Measurements from ENCODE around the gene MSX1. TPM values are rescaled to one million over a fixed set of nuclear protein-coding genes. Genes with fewer than 3 reads are reported as not detected.
A peak's percentile ranks its signal among the peaks of the same experiment; 100 is the strongest.
"Not testable (repeated sequence)": the region's sequence is repeated elsewhere in the genome, so short reads cannot be mapped to it uniquely, and the experiment has no call there.

Gene MSX1
- total RNA-seq = not detected

DNA sequence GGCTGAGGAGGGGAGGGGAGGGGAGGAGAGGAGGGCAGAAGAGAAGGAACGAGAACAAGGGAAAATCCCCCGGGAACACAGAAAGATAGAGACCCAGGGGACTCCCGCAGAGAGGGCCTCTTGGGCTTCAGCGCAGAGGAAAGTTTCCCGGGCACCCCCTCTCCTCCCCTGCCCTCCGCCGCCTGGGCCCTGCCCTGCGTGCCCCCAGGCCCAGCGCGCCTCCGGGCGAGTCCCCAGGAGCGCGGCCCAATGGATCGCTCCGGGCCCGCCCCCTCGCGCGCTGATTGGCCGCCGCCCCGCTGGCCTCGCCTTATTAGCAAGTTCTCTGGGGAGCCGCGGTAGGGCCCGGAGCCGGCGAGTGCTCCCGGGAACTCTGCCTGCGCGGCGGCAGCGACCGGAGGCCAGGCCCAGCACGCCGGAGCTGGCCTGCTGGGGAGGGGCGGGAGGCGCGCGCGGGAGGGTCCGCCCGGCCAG lies at the start of gene MSX1:
Gene MSX1, plus strand, starts transcription at position 341 of the 474 bp plus-strand sequence. CDS start 235 bp downstream, outside the sequence.
- no peaks in the 10 kb centered on the region for H3K9me3 Mint-ChIP-seq
- CTCF ChIA-PET = no interaction called here
- H3K4me1 Mint-ChIP-seq = peaks cover 17% of the 10 kb centered on the region
- H3K36me3 Mint-ChIP-seq (ENCODE audit: low read depth) = peaks cover 11% of the 10 kb centered on the region
- peak within 1 kb of the TSS; percentile 61 for H3K27ac Mint-ChIP-seq
- no peak for DNase-seq
- peak within 1 kb of the TSS; percentile 60 for H3K4me3 Mint-ChIP-seq
- POLR2A ChIA-PET = no interaction called here
- peaks cover 80% of the 10 kb centered on the region for H3K27me3 Mint-ChIP-seq

DNA sequence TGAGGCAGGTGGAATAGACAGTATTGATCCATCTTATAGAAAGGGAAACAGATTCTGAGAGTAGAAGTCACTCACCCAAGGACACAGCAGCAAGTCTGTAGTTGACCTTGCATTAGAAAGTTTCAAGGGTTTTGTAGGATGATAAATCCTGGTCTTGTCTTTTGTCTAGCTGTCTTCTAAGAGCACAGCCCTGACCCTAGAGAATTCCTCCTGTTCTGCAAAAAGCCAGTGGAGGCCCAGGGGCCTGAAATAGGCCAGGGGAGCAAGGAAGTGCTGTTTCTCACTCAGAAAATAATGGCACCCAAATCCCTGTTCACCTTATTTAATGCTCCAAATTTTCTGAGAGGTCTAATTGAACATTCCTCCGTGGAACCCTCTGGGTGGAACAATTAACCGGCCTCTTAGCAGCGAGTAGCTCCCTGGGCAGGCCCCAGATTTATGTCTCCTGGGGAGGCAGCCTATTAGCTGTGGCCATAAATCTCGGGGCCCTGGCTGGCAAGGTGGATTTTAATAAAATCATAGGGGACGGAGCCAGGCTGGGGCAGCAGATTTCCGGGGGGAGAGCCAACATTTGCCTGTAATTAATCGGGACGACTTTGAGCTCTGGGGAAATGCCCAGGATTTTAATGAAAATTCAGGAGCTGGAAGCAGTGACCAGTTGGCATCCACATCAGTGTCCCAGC lies 49.2 kb upstream of the MSX1 start:
- H3K36me3 Mint-ChIP-seq (ENCODE audit: low read depth) = no peaks in the 10 kb centered on the region

DNA sequence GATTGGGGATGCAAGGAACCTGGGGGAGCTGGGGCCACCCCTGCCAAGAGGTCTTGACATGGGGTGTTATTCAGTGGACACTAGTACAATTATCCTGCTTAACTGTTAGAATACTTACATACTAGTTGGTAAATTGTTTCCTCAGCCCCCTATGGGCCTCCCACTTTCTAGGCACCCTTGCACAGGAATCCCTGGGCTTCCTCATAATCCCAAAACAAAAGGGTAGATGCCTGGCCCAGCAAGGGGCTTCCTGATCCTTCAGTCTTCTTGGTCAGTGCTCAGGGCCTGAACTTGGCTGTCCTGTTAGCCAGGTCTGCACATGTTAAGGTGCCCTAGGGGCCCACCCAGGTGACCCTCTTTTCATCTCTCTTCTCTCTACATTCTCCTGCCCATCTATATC lies 48.7 kb upstream of the MSX1 start:
- Mint-ChIP-seq H3K4me1 (no peaks in the 10 kb centered on the region), H3K9me3 (no peaks in the 10 kb centered on the region), H3K4me3 (no peak overlapping the region), H3K27me3 (peaks cover 2% of the 10 kb centered on the region), H3K27ac (no peak overlapping the region), H3K36me3 (ENCODE audit: low read depth) (no peaks in the 10 kb centered on the region)
- ChIA-PET CTCF (no interaction called here), POLR2A (no interaction called here)
- no peak for DNase-seq

More for the DNA sequence above, 49.2 kb upstream of the MSX1 start:
- Mint-ChIP-seq H3K27me3 (peaks cover under 1% of the 10 kb centered on the region), H3K4me1 (no peaks in the 10 kb centered on the region), H3K4me3 (no peak overlapping the region), H3K27ac (no peak overlapping the region), H3K9me3 (no peaks in the 10 kb centered on the region)
- ChIA-PET POLR2A (no interaction called here), CTCF (no interaction called here)
- DNase-seq = no peak

DNA sequence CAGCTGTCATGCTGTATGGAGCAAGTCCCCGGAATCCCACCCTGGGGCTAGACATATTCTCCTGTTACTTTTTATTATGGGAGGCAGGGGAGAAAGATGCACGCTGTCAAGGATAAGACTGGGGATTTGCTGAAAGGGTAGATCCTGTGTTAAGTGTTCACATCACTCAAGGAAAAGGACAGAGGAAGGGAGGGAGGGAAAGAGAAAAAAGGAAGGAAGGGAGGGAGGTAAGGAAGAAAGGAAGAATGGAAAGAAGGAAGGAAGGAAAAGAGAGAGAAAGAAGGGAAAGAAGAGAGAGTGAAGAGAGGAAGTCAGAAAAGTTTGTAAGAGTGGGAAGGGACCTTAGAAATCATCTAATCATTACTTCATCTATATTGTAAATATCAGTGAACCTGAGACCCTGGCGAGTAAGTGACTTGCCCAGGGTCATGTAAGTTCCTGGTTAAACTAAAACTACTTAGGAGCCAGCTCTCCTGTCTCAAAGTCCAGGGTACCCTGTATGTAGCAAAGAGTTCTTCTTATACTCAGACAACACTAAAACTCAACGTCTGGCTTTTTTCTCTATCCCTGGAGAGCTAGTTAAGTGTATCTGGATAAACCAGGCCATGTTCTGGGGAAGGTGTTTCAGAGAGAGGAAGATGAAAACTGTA lies 47.2 kb upstream of the MSX1 start:
- Mint-ChIP-seq H3K4me1 (no peaks in the 10 kb centered on the region), H3K9me3 (peaks cover 2% of the 10 kb centered on the region), H3K27me3 (peaks cover 2% of the 10 kb centered on the region), H3K36me3 (ENCODE audit: low read depth) (no peaks in the 10 kb centered on the region), H3K4me3 (no peak overlapping the region), H3K27ac (no peak overlapping the region)
- POLR2A ChIA-PET = no interaction called here
- DNase-seq = no peak
- CTCF ChIA-PET = no interaction called here

DNA sequence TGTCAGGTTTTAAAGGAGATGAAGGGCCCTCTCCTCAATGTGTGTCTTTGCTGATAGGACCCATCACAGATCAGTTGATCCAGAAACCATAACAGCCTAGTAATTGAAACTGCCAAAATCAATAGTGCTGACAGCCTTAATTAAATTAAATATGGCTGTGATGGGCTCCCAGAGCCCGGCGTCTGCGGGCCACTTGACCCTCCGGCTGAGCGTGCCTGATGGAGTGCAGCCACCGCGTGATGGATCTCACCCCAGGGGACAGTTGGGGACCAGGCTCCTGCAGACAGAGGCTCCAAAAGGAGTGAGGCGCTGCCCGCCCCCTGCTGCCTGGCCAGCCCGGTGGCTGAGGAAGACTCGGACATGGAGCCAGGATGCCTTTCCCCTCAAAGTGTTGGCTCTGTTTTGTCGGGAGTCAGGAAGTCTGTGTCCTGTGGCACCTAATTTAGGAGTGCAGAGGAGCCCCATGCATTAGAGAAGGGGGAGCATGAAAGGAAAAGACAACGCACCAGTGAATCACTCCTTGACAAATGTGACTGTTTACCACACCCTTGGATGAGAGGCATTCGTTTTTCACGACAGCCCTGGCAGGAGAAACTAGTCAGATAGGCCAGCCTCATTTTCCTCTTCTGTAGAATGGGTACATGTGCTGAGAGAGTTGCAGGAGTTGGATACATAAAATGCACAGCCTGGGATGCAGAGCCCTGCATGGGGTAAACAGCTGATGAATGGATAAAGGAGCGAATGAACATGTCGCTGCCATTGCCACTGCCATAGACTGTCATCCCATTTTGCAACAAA lies 40.9 kb upstream of the MSX1 start:
- H3K27ac Mint-ChIP-seq = no peak overlapping the region

DNA sequence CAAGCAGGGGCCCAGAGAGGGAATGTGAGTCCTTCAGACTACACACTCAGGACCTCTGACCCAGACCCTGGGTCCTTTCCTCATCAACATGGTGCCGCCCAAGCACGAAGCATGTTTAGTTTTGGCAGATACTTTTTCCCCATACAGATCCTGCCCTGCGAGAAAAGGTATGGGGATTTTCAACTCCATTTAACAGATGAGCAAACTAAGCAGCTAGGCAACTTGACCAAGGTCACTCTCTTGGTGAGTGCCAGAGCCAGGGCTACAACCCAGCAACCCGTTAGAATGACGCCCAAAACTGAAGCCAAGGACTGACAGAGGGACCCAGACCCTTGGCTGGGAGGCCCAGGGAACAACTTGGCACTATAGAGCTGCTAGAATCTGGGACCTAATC lies 40.3 kb upstream of the MSX1 start:
- CTCF ChIA-PET = interaction anchor here (1.0 kb wide), 1 partner anchor 48 kb away, joined by 3 read pairs; no protein-coding TSS in a partner anchor
- peaks cover 9% of the 10 kb centered on the region for H3K9me3 Mint-ChIP-seq
- H3K4me3 Mint-ChIP-seq = no peak overlapping the region
- H3K4me1 Mint-ChIP-seq = no peaks in the 10 kb centered on the region
- no peaks in the 10 kb centered on the region for H3K36me3 Mint-ChIP-seq (ENCODE audit: low read depth)
- no peak overlapping the region for H3K27ac Mint-ChIP-seq
- no peak for DNase-seq
- peaks cover 2% of the 10 kb centered on the region for H3K27me3 Mint-ChIP-seq
- POLR2A ChIA-PET = no interaction called here

More for the DNA sequence above, 40.9 kb upstream of the MSX1 start:
- DNase-seq = no peak
- H3K36me3 Mint-ChIP-seq (ENCODE audit: low read depth) = no peaks in the 10 kb centered on the region
- POLR2A ChIA-PET = no interaction called here
- H3K27me3 Mint-ChIP-seq = peaks cover 2% of the 10 kb centered on the region
- no peaks in the 10 kb centered on the region for H3K4me1 Mint-ChIP-seq
- H3K4me3 Mint-ChIP-seq = no peak overlapping the region
- peaks cover 9% of the 10 kb centered on the region for H3K9me3 Mint-ChIP-seq
- CTCF ChIA-PET = no interaction called here

DNA sequence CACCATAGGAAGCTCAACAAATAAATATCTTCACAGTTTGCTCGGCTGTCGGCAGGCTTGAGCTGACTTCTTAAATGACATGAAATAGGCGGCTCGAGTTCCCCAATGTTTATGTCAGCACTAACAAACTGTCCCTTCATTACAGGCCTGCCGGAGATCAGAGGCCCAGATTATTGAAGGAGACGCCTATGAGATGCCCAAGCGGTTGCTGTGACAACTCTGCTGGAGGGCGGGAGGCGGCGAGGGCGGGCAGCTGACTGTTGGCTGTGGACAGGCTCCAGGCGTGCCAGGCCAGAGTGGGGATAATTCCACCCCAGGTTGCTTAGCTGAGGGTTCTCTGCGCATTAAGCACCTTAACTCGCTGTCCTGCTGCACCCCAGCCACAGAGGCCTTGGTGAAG lies 39.2 kb upstream of the MSX1 start:
- no peak overlapping the region for H3K4me3 Mint-ChIP-seq
- POLR2A ChIA-PET = no interaction called here

DNA sequence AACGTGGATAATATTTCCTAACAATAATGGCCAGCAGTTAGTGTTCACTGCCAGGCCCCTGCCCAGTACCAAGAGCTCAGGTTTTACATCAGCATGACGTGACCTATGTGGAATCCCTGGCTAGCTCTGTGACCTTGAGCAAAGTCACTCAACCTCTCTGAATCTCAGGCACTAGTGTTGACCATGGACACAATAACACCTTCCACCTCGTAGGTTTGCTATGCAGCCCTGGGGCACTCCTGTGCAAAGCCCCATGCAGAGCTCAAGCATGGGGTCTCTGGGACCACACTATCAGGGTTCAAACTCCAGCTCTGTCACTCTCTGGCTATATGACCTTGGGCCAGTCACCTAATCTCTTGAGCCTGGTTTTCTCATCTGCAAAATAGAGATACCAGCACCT lies 38.7 kb upstream of the MSX1 start:
- H3K36me3 Mint-ChIP-seq (ENCODE audit: low read depth) = no peaks in the 10 kb centered on the region
- peaks cover 9% of the 10 kb centered on the region for H3K9me3 Mint-ChIP-seq
- DNase-seq = no peak
- CTCF ChIA-PET = no interaction called here
- POLR2A ChIA-PET = no interaction called here
- no peak overlapping the region for H3K4me3 Mint-ChIP-seq
- no peaks in the 10 kb centered on the region for H3K4me1 Mint-ChIP-seq
- no peak overlapping the region for H3K27ac Mint-ChIP-seq
- H3K27me3 Mint-ChIP-seq = no peaks in the 10 kb centered on the region

More for the DNA sequence above, 39.2 kb upstream of the MSX1 start:
- Mint-ChIP-seq H3K36me3 (ENCODE audit: low read depth) (no peaks in the 10 kb centered on the region), H3K4me1 (no peaks in the 10 kb centered on the region), H3K9me3 (peaks cover 9% of the 10 kb centered on the region), H3K27me3 (peaks cover under 1% of the 10 kb centered on the region), H3K27ac (no peak overlapping the region)
- CTCF ChIA-PET = interaction anchor here (1.0 kb wide), 1 partner anchor 49 kb away, joined by 3 read pairs; no protein-coding TSS in a partner anchor
- no peak for DNase-seq

DNA sequence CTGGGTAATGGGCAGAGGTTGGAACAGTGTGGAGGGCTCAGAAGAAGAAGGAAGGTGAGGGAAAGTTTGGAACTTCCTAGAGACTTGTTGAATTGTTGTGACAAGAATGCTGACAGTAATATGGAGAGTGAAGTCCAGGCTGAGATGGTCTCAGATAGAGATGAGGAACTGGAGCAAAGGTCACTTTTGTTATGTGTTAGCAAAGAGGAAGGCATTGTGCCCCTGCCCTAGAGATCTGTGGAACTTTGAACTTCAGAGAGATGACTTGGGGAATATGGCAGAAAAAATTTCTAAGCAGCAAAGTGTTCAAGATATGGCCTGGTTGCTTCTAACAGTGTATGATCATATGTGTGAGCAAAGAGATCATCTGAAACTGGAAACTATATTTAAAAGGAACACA lies 37.9 kb upstream of the MSX1 start:
- Mint-ChIP-seq H3K9me3 (peaks cover 9% of the 10 kb centered on the region), H3K27me3 (no peaks in the 10 kb centered on the region), H3K4me1 (no peaks in the 10 kb centered on the region), H3K36me3 (ENCODE audit: low read depth) (no peaks in the 10 kb centered on the region), H3K4me3 (no peak overlapping the region), H3K27ac (no peak overlapping the region)
- DNase-seq = no peak
- CTCF ChIA-PET = no interaction called here
- POLR2A ChIA-PET = no interaction called here

DNA sequence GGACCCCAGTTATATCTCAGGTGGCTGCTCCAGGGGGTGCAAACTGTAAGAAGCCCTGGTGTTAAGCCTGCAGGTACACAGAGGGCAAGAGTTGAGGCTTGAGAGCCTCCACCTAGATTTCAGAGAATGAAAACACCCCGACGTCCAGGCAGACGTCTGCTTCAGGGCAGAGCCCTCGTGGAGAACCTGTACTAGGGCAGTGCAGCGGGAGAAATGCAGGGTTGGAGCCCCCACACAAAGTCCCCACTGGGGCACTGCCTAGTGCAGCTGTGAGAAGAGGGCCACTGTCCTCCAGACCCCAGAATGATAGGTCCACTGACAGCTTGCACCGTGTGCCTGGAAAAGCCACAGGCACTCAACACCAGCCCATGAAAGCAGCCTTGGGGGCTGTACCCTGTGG lies 37.2 kb upstream of the MSX1 start:
- H3K4me3 Mint-ChIP-seq; H3K27me3 Mint-ChIP-seq; H3K9me3 Mint-ChIP-seq; H3K36me3 Mint-ChIP-seq (ENCODE audit: low read depth); H3K4me1 Mint-ChIP-seq; H3K27ac Mint-ChIP-seq; DNase-seq; POLR2A ChIA-PET; CTCF ChIA-PET: not testable (repeated sequence)

DNA sequence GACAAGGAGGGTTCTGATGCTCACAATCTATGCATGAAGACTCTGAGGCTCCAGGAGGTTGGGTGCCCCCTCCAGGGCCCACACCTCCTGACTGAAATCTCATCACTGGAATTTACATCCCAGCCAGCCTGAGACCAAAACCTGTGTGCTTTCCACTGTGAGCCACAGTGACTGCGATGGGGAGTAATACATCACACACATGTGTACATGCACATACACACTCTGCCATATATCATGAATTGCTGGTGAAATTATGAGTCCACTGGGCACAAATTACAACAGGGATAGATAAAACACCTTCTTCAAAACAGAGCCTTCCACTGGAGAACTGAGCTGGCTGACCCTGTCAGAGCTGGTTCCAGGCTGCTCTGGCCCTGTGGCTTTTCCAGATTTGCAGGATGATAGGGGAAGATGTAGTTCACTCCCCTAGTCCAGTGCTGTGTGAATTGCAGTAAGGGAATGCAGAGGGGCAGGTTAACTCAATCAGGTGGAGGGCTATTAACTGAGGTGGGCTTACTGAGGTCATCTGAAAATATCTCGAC lies 35.8 kb upstream of the MSX1 start:
- no peak for DNase-seq
- Mint-ChIP-seq H3K4me1 (no peaks in the 10 kb centered on the region), H3K27me3 (no peaks in the 10 kb centered on the region), H3K4me3 (no peak overlapping the region), H3K36me3 (ENCODE audit: low read depth) (no peaks in the 10 kb centered on the region), H3K9me3 (peaks cover 7% of the 10 kb centered on the region), H3K27ac (no peak overlapping the region)
- ChIA-PET POLR2A (no interaction called here), CTCF (no interaction called here)

DNA sequence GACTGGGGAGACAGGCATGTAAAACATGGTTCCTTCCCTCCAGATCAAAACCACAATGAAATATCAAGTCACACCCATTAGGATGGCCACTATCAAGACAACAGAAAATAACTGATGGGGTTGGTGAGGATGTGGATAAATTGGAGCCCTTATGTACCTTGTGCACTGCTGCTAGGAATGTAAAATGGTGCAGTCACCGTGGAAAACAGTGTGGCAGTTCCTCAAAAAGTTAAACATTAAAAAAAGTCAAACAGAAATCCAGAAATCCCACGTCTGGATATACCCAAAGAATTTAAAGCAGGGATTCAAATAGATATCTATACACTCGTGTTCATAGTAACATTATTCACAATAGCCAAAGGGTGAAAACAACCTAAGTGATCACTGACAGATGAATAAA lies 35.2 kb upstream of the MSX1 start:
- H3K27ac Mint-ChIP-seq = no peak overlapping the region
- no peak overlapping the region for H3K4me3 Mint-ChIP-seq

DNA sequence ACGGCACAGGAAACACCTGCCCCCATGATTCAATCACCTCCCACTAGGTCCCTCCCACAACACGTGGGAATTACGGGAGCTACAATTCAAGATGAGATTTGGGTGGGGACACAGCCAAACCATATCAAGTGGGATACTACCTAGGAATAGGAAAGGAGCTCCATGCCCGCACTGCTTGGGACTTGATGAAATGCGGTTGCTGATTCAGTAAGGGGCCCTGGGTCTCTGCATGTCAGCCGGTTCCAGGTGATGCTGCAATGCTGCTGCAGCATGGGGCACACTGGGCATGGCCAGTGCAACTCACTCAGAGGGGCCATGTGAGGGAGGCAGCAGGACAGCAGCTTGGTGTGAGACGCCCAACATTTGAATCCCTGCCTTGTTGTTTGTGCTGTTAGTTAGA lies 34.0 kb upstream of the MSX1 start:
- ChIA-PET CTCF (no interaction called here), POLR2A (no interaction called here)
- H3K27ac Mint-ChIP-seq = no peak overlapping the region

More for the DNA sequence above, 35.2 kb upstream of the MSX1 start:
- H3K9me3 Mint-ChIP-seq = peaks cover 7% of the 10 kb centered on the region
- H3K36me3 Mint-ChIP-seq (ENCODE audit: low read depth) = no peaks in the 10 kb centered on the region
- POLR2A ChIA-PET = no interaction called here
- H3K27me3 Mint-ChIP-seq = no peaks in the 10 kb centered on the region
- CTCF ChIA-PET = no interaction called here
- no peaks in the 10 kb centered on the region for H3K4me1 Mint-ChIP-seq
- no peak for DNase-seq

More for the DNA sequence above, 34.0 kb upstream of the MSX1 start:
- no peak for DNase-seq
- Mint-ChIP-seq H3K27me3 (no peaks in the 10 kb centered on the region), H3K4me3 (no peak overlapping the region), H3K4me1 (no peaks in the 10 kb centered on the region), H3K36me3 (ENCODE audit: low read depth) (no peaks in the 10 kb centered on the region), H3K9me3 (peaks cover 7% of the 10 kb centered on the region)
